Activated naive CD4-positive, alpha-beta T cell treated with anti-CD3 and anti-CD28 coated beads, Interleukin-2, amount 50 U/mL, for 16 hours (primary cell): ENCODE data around the gene RAB9A.

Experiments used
- DNase-seq: peaks from one replicate; pipeline ENCODE4 v3.0.0-alpha.2; 2020

Gene RAB9A

DNA sequence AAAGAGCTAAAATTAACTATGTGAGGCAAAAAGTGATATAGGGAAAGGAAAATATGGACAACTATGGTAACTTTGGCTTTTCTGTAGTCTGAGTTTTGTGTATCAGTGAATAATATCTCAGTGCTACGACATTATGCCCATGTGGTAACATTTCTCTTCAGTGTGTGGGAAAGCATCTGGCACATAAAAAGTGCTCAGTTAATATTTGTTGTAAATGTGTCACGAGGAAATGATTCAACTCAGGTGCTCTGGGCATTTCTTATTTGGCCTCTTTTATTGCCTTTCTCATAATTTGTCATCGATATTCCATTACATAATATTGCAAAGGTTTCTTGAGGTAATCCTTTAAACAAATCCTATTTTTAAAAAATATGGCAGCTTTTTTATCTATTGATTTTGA lies 63.2 kb downstream of the RAB9A start:
- no peak for DNase-seq

- DNase-seq, result no peak
Measured at GRCh38 chrX:13752646-13753045, 63.7 kb downstream of the RAB9A start.

- no peak for DNase-seq
Measured at GRCh38 chrX:13754765-13755164, 65.8 kb downstream of the RAB9A start.

GRCh38 chrX:13755254-13755653 lies 66.3 kb downstream of the RAB9A start:
- no peak for DNase-seq

DNA sequence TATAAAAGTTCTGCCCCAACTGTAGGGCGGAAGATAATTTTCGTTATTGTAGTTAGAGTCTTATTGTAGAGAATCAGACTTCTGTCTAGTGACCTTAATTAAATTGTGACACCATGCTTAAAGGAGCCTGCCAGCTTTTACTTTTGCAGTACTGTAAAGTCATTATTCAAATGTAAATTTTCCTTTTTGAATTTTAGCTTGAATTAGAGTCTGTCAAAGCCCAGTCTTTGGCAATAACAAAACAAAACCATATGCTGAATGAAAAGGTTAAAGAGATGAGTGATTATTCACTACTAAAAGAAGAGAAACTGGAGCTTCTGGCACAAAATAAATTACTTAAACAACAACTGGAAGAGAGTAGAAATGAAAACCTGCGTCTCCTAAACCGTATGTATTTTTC lies 67.5 kb downstream of the RAB9A start:
- no peak for DNase-seq

DNA sequence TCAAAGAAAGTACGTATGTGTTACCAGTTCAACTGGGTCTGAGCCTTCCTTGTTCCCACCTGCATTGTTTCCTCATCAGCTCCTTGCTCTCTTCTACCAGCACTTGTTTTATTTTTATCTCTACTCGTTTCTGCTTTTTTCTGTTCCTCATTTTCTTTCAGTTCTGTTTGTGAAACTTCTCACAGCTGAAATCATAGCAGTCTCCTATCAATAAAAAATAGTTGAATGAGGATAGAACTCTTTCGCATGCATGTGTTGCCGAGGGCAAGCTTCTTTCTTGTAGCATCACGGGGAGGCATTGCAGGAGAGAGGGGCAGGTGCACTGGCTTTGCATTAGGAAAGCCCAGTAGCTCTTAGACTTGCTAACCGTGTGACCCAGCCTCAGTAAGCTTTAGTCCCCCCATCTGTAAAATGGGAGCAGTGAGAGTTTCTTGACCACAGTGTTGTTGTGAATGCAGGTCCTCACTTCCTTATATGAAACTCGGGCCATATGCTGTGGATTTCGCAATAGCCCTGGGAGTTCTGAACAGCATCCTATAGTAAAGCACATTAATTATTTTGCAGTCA lies 70.3 kb downstream of the RAB9A start:
- no peak for DNase-seq
